Measurements from ENCODE around the gene RBM18. TPM values are rescaled to one million over a fixed set of nuclear protein-coding genes. Genes with fewer than 3 reads are reported as not detected.

RBM18 gene
- total RNA-seq, 1 donor from 2014 or later, result 21.1 TPM

- DNase-seq (ENCODE audit: low read depth), result no peak
- no peaks in the 10 kb centered on the region for H3K36me3 ChIP-seq (ENCODE audit: control insufficient read depth, insufficient read depth, low read length)
These were observed 59.5 kb downstream of the RBM18 start for GRCh38 chr9:122205176-122205575.

GRCh38 chr9:122204491-122204890, 60.1 kb downstream of the RBM18 start:
- DNase-seq (ENCODE audit: low read depth), result no peak
- no peaks in the 10 kb centered on the region for H3K36me3 ChIP-seq (ENCODE audit: control insufficient read depth, insufficient read depth, low read length)
- peaks cover 15% of the 10 kb centered on the region for H3K27me3 ChIP-seq (ENCODE audit: control insufficient read depth, insufficient read depth, low read length)
- TF ChIP-seq CTCF (IDR thresholded peaks at IDR 0.05; ENCODE audit: insufficient read depth, low read length, poor library complexity, severe bottlenecking), result no peak
- no peak overlapping the region for H3K4me3 ChIP-seq (ENCODE audit: low read depth, low read length)

More at GRCh38 chr9:122205176-122205575, 59.5 kb downstream of the RBM18 start:
- H3K27me3 ChIP-seq (ENCODE audit: control insufficient read depth, insufficient read depth, low read length), result peaks cover 17% of the 10 kb centered on the region
- TF ChIP-seq CTCF (IDR thresholded peaks at IDR 0.05; ENCODE audit: insufficient read depth, low read length, poor library complexity, severe bottlenecking), result no peak
- H3K4me3 ChIP-seq (ENCODE audit: low read depth, low read length), result no peak overlapping the region

- H3K27me3 ChIP-seq (ENCODE audit: control insufficient read depth, insufficient read depth, low read length), result peaks cover 12% of the 10 kb centered on the region
- no peak for TF ChIP-seq CTCF (IDR thresholded peaks at IDR 0.05; ENCODE audit: insufficient read depth, low read length, poor library complexity, severe bottlenecking)
- DNase-seq (ENCODE audit: low read depth), result no peak
These were observed 60.6 kb downstream of the RBM18 start for GRCh38 chr9:122204055-122204454.

GRCh38 chr9:122202111-122202510, 62.5 kb downstream of the RBM18 start:
- no peak for DNase-seq (ENCODE audit: low read depth)
- H3K27me3 ChIP-seq (ENCODE audit: control insufficient read depth, insufficient read depth, low read length), result peaks cover 19% of the 10 kb centered on the region

More at GRCh38 chr9:122204055-122204454, 60.6 kb downstream of the RBM18 start:
- Histone ChIP-seq H3K4me3 (ENCODE audit: low read depth, low read length) (no peak overlapping the region), H3K36me3 (ENCODE audit: control insufficient read depth, insufficient read depth, low read length) (no peaks in the 10 kb centered on the region)

GRCh38 chr9:122201641-122202040, 63.0 kb downstream of the RBM18 start:
- no peak for DNase-seq (ENCODE audit: low read depth)
- no peak for TF ChIP-seq CTCF (IDR thresholded peaks at IDR 0.05; ENCODE audit: insufficient read depth, low read length, poor library complexity, severe bottlenecking)
- Histone ChIP-seq H3K36me3 (ENCODE audit: control insufficient read depth, insufficient read depth, low read length) (no peaks in the 10 kb centered on the region), H3K27me3 (ENCODE audit: control insufficient read depth, insufficient read depth, low read length) (peaks cover 15% of the 10 kb centered on the region), H3K4me3 (ENCODE audit: low read depth, low read length) (no peak overlapping the region)

More at GRCh38 chr9:122202111-122202510, 62.5 kb downstream of the RBM18 start:
- Histone ChIP-seq H3K4me3 (ENCODE audit: low read depth, low read length) (no peak overlapping the region), H3K36me3 (ENCODE audit: control insufficient read depth, insufficient read depth, low read length) (no peaks in the 10 kb centered on the region)
- TF ChIP-seq CTCF (IDR thresholded peaks at IDR 0.05; ENCODE audit: insufficient read depth, low read length, poor library complexity, severe bottlenecking), result no peak

- no peak for DNase-seq (ENCODE audit: low read depth)
- peaks cover 15% of the 10 kb centered on the region for H3K27me3 ChIP-seq (ENCODE audit: control insufficient read depth, insufficient read depth, low read length)
- TF ChIP-seq CTCF (IDR thresholded peaks at IDR 0.05; ENCODE audit: insufficient read depth, low read length, poor library complexity, severe bottlenecking), result no peak
- H3K36me3 ChIP-seq (ENCODE audit: control insufficient read depth, insufficient read depth, low read length), result no peaks in the 10 kb centered on the region
- H3K4me3 ChIP-seq (ENCODE audit: low read depth, low read length), result no peak overlapping the region
These were observed 63.6 kb downstream of the RBM18 start for GRCh38 chr9:122200960-122201595.

All from kidney epithelial cell (primary cell).